Epithelial cell of proximal tubule (primary cell): Measurements from ENCODE around the gene CHDH. TPM values are rescaled to one million over a fixed set of nuclear protein-coding genes. Genes with fewer than 3 reads are reported as not detected.

ENCODE experiments used
- DNase-seq: peaks from one replicate; pipeline ENCODE4 v3.0.0-alpha.2; 2011; ENCODE audit warnings: low read depth
- H3K4me3 ChIP-seq: 2 replicates; pipeline ENCODE4 v1.5.1; 2011; ENCODE audit warnings: low read depth, mild to moderate bottlenecking, low read length
- CTCF ChIP-seq: conservative IDR thresholded peaks from 2 replicates; pipeline ENCODE4 v1.5.1; 2012; ENCODE audit warnings: low read depth, mild to moderate bottlenecking, low read length
- total RNA-seq: library from RNA; depleted of rRNA; stranded (reverse); fragments of >200 nt; gene quantifications from 2 replicates; pipeline ENCODE4 v1.2.3, GENCODE V29; 2015

Gene CHDH
- total RNA-seq, 1 donor from 2014 or later: 9.2 TPM

GRCh38 chr3:53798144-53798543 lies 48.1 kb downstream of the CHDH start:
- H3K4me3 ChIP-seq: no peak overlapping the region
- TF ChIP-seq CTCF: no peak
- DNase-seq: no peak

- no peak for DNase-seq
- H3K4me3 ChIP-seq: no peak overlapping the region
- no peak for TF ChIP-seq CTCF
Observed at GRCh38 chr3:53795789-53796560, 50.2 kb downstream of the CHDH start.

- no peak for DNase-seq
Observed at GRCh38 chr3:53795176-53795575, 51.0 kb downstream of the CHDH start.

GRCh38 chr3:53794597-53794996 lies 51.6 kb downstream of the CHDH start:
- no peak overlapping the region for H3K4me3 ChIP-seq
- DNase-seq: no peak
- no peak for TF ChIP-seq CTCF

More at GRCh38 chr3:53795176-53795575, 51.0 kb downstream of the CHDH start:
- no peak overlapping the region for H3K4me3 ChIP-seq
- no peak for TF ChIP-seq CTCF

- H3K4me3 ChIP-seq: no peak overlapping the region
- DNase-seq: no peak
- TF ChIP-seq CTCF: no peak
Observed at GRCh38 chr3:53792866-53793265, 53.4 kb downstream of the CHDH start.

- H3K4me3 ChIP-seq: no peak overlapping the region
- no peak for DNase-seq
- no peak for TF ChIP-seq CTCF
Observed at GRCh38 chr3:53791317-53791716, 54.9 kb downstream of the CHDH start.

GRCh38 chr3:53790470-53790869 lies 55.7 kb downstream of the CHDH start:
- no peak for DNase-seq
- no peak overlapping the region for H3K4me3 ChIP-seq
- TF ChIP-seq CTCF: no peak
